HepG2 (cell line): Measurements from ENCODE around the gene RIPK3. TPM values are rescaled to one million over a fixed set of nuclear protein-coding genes. Genes with fewer than 3 reads are reported as not detected.
A peak's percentile ranks its signal among the peaks of the same experiment; 100 is the strongest.

Experiments
- ATAC-seq: fragments of 200-7000 bp; cut with Tn5 transposase; 3 replicates; pipeline ENCODE4 v1.9.1; 2020; ENCODE audit warnings: mild to moderate bottlenecking, moderate library complexity
- BruUV-seq: library from RNA; stranded (reverse); fragments of 400-500 nt; replicated peaks from 2 replicates; lab custom pipeline; 2021; lab: Mats Ljungman, UMichigan
- CTCF ChIA-PET: fragments of 300-600 bp; formaldehyde crosslinking; extraction: SDS; loops from one replicate; lab custom pipeline; 2021; ENCODE audit warnings: low total read pairs, inconsistent platforms, low intra/inter-chr PET ratio; lab: Yijun Ruan, JAX
- POLR2A ChIA-PET: fragments of 350-600 bp; sonication (Branson Sonifier 250); formaldehyde crosslinking; loops from one replicate; lab custom pipeline; 2020; ENCODE audit warnings: antibody characterized with exemption, inconsistent platforms; lab: Yijun Ruan, JAX
- DNase-seq: peaks from one replicate; pipeline ENCODE4 v3.0.0-alpha.2; 2015; ENCODE audit warnings: low spot score
- FAIRE-seq: peaks from 3 replicates; lab custom pipeline; 2011; peaks lifted over from hg19 to GRCh38; lab: Jason Lieb, UNC
- H2AFZ ChIP-seq: one replicate; pipeline ENCODE4 v1.6.1; 2011; ENCODE audit warnings: low read length, inconsistent platforms
- H3K27ac ChIP-seq: fragments of 300-600 bp; 3 replicates; pipeline ENCODE4 v1.8.0; 2011; ENCODE audit warnings: mixed run types, mild to moderate bottlenecking, mixed read lengths, low read length, inconsistent platforms; ENCODE audit not compliant: insufficient read depth; ENCODE audit errors: extremely low read length
- H3K27me3 ChIP-seq, 2 experiments: fragments of 200-600 bp in 1 of 2; 2 replicates in 1 of 2; 3 replicates in 1 of 2; pipeline versions ENCODE4 v1.6.0 to v1.8.0; 2011; ENCODE audit warnings: low read length in 2 of 2, mild to moderate bottlenecking in 2 of 2, moderate library complexity in 2 of 2, inconsistent platforms in 1 of 2; ENCODE audit not compliant: insufficient read depth in 2 of 2, control insufficient read depth in 1 of 2
- H3K36me3 ChIP-seq, 2 experiments: fragments of 200-600 bp in 1 of 2; replicated peaks in 1 of 2; 2 replicates in 1 of 2; 3 replicates in 1 of 2; pipeline versions ENCODE4 v1.5.1 to v1.8.0; 2011; ENCODE audit warnings: low read length in 2 of 2, inconsistent platforms in 1 of 2; ENCODE audit not compliant: insufficient read depth in 2 of 2, control insufficient read depth in 1 of 2
- H3K4me1 ChIP-seq: 2 replicates; pipeline ENCODE4 v1.5.1; 2012; ENCODE audit warnings: low read length, inconsistent platforms; ENCODE audit not compliant: insufficient read depth
- H3K4me2 ChIP-seq: 2 replicates; pipeline ENCODE4 v1.6.0; 2011; ENCODE audit warnings: low read depth, low read length, inconsistent platforms
- H3K4me3 ChIP-seq, 3 experiments: fragments of 200-600 bp in 1 of 3; sonication (generic), shearing (Covaris generic) in 1 of 3; replicated peaks in 1 of 3; 2 replicates each; pipeline ENCODE4 v1.5.1; 2011 to 2016; ENCODE audit warnings: low read length in 3 of 3, inconsistent platforms in 2 of 3, low read depth in 2 of 3, mild to moderate bottlenecking in 2 of 3, control low read depth in 1 of 3, mixed read lengths in 1 of 3; ENCODE audit not compliant: insufficient read depth in 1 of 3
- H3K79me2 ChIP-seq: one replicate; pipeline ENCODE4 v1.6.1; 2011; ENCODE audit warnings: low read length, inconsistent platforms; ENCODE audit not compliant: insufficient read depth
- H3K9ac ChIP-seq: 2 replicates; pipeline ENCODE4 v1.6.0; 2011; ENCODE audit warnings: mild to moderate bottlenecking, low read depth, low read length, inconsistent platforms; ENCODE audit not compliant: insufficient read depth
- H3K9me3 ChIP-seq: 2 replicates; pipeline ENCODE4 v1.5.1; 2012; ENCODE audit warnings: mild to moderate bottlenecking, low read length
- H4K20me1 ChIP-seq: 2 replicates; pipeline ENCODE4 v1.6.0; 2011; ENCODE audit warnings: inconsistent platforms, mild to moderate bottlenecking, low read length, moderate library complexity; ENCODE audit not compliant: insufficient read depth
- AKAP8 ChIP-seq: sonication (generic); formaldehyde crosslinking; IDR thresholded peaks from 2 replicates; pipeline ENCODE4 v1.5.1; 2020; ENCODE audit warnings: mild to moderate bottlenecking, missing genetic modification reagents
- ATF7 ChIP-seq, 2 experiments: fragments of 450-650 bp in 1 of 2; sonication (generic) in 1 of 2; formaldehyde crosslinking in 1 of 2; IDR thresholded peaks; 2 replicates each; pipeline versions ENCODE4 v1.4.0 to v1.6.1; 2016 to 2020; ENCODE audit warnings: antibody characterized with exemption in 1 of 2, mild to moderate bottlenecking in 1 of 2, missing genetic modification reagents in 1 of 2
- HIVEP1 ChIP-seq: sonication (generic); formaldehyde crosslinking; IDR thresholded peaks from 2 replicates; pipeline ENCODE4 v1.4.0; 2020; ENCODE audit warnings: mild to moderate bottlenecking, missing genetic modification reagents
- IRF9 ChIP-seq: sonication (generic); formaldehyde crosslinking; IDR thresholded peaks from 2 replicates; pipeline ENCODE4 v1.8.0; 2022; ENCODE audit warnings: missing genetic modification reagents, mild to moderate bottlenecking, borderline replicate concordance
- KLF15 ChIP-seq: sonication (generic); formaldehyde crosslinking; IDR thresholded peaks from 2 replicates; pipeline ENCODE4 v1.8.1; 2023; ENCODE audit warnings: borderline replicate concordance, mild to moderate bottlenecking, inconsistent platforms, missing genetic modification reagents, mixed read lengths
- NFYB ChIP-seq: sonication (generic); formaldehyde crosslinking; IDR thresholded peaks from 2 replicates; pipeline ENCODE4 v1.4.0; 2020; ENCODE audit warnings: missing genetic modification reagents
- NKX3-1 ChIP-seq: sonication (generic); formaldehyde crosslinking; IDR thresholded peaks from 2 replicates; pipeline ENCODE4 v1.5.0; 2020; ENCODE audit warnings: missing genetic modification reagents
- SRSF1 ChIP-seq: fragments of 200-400 bp; formaldehyde crosslinking; optimal IDR thresholded peaks from 2 replicates; pipeline ENCODE3; 2017; ENCODE audit warnings: mild to moderate bottlenecking, low read depth, low read length, moderate library complexity
- SSRP1 ChIP-seq: IDR thresholded peaks from 2 replicates; pipeline ENCODE4 v1.6.1; 2016; ENCODE audit warnings: control low read depth
- ZBTB33 ChIP-seq: sonication (generic); formaldehyde crosslinking; IDR thresholded peaks from 2 replicates; pipeline ENCODE4 v1.4.0; 2020; ENCODE audit warnings: missing genetic modification reagents
- ZBTB38 ChIP-seq: sonication (generic); formaldehyde crosslinking; IDR thresholded peaks from 2 replicates; pipeline ENCODE4 v1.5.1; 2020; ENCODE audit warnings: mild to moderate bottlenecking, missing genetic modification reagents
- ZNF431 ChIP-seq: sonication (generic); formaldehyde crosslinking; IDR thresholded peaks from 2 replicates; pipeline ENCODE4 v1.9.0; 2022; ENCODE audit warnings: missing genetic modification reagents, low read depth, mild to moderate bottlenecking, borderline replicate concordance
- ZNF569 ChIP-seq: sonication (generic); formaldehyde crosslinking; IDR thresholded peaks from 2 replicates; pipeline ENCODE4 v1.5.0; 2020; ENCODE audit warnings: mild to moderate bottlenecking, missing genetic modification reagents, moderate library complexity, borderline replicate concordance
- ZNF574 ChIP-seq: sonication (generic); formaldehyde crosslinking; IDR thresholded peaks from 2 replicates; pipeline ENCODE4 v1.4.0; 2020; ENCODE audit warnings: missing genetic modification reagents
- ZNF768 ChIP-seq: sonication (generic); formaldehyde crosslinking; IDR thresholded peaks from 2 replicates; pipeline ENCODE4 v1.4.0; 2020; ENCODE audit warnings: missing genetic modification reagents
- WGBS: methylation state at CpG from one replicate; pipeline ENCODE4 v1.1.6; 2017; ENCODE audit warnings: low lambda C conversion rate; 5-methylcytosine and 5-hydroxymethylcytosine counted together
- in situ Hi-C: cut with HindIII; loops from 2 replicates; pipeline ENCODE4 v1.10.0; 2017; ENCODE audit warnings: low pct_unique_long_range_greater_than_20kb; ENCODE audit not compliant: extremely low pct_ligation_motif_present
- intact Hi-C: fragments of 100-400 bp; cut with micrococcal nuclease; formaldehyde crosslinking; loops from one replicate; pipeline ENCODE4 v1.10.0; 2022; ENCODE audit not compliant: unreplicated experiment
- polyA plus RNA-seq, 8 experiments: library from polyadenylated mRNA; depleted of rRNA in 3 of 8; stranded (reverse) in 7 of 8; unstranded in 1 of 8; fragments of >200 nt; fragmentation: Illumina TruSeq in 4 of 8; extraction: Trizol in 4 of 8; gene quantifications; 2 replicates each; pipeline versions ENCODE4 v1.2.1 to v1.2.3, GENCODE V29; 2011 to 2016; ENCODE audit warnings: low read depth in 4 of 8, missing spikeins in 1 of 8, mixed read lengths in 1 of 8; ENCODE audit not compliant: insufficient read depth in 1 of 8
- total RNA-seq, 5 experiments: library from RNA; depleted of rRNA; stranded (reverse); fragments of >200 nt; fragmentation: Illumina TruSeq; extraction: Trizol; gene quantifications; 2 replicates each; pipeline ENCODE4 v1.2.3, GENCODE V29; 2016; ENCODE audit warnings: low read depth in 1 of 5

RIPK3 gene
- total and polyA plus RNA-seq, 2 of the 13 experiments (the other 11 are each of a cell fraction or from before 2014, with no cell fraction given): not detected

GRCh38 chr14:24334431-24335291 is 5.1 kb downstream of the RIPK3 start, which contains the start of gene ADCY4:
TSS of gene ADCY4 (minus strand) at chr14:24335071. CDS start at chr14:24334652, 419 bp downstream.
- ATAC-seq (peak; percentile 11), FAIRE-seq (no peak), DNase-seq (no peak)
- Histone ChIP-seq H3K4me3 (peak within 1 kb of the TSS in 2 of 3 experiments; percentile 6 to 70; a peak in 2 of 6 replicates), H3K9me3 (no peaks in the 10 kb centered on the region), H4K20me1 (no peaks in the 10 kb centered on the region), H3K4me1 (peaks cover 42% of the 10 kb centered on the region), H3K4me2 (peak within 1 kb of the TSS; percentile 70), H3K79me2 (no peaks in the 10 kb centered on the region), H2AFZ (no peak within 1 kb of the TSS), H3K36me3 (no peaks in the 10 kb centered on the region), H3K9ac (no peak within 1 kb of the TSS), H3K27ac (no peak within 1 kb of the TSS), H3K27me3 (peaks cover 24 to 87% of the 10 kb centered on the region in 2 experiments)
- no TSS peak for BruUV-seq
- intact Hi-C loops: loop anchor here (1.0 to 5.0 kb wide), 2 partner anchors 67 to 1567 kb away; partner anchors contain the start of gene OXA1L
- CTCF ChIA-PET: interaction anchor here (2.9 to 10.2 kb wide), 3 partner anchors 32 to 99 kb away, joined by 26 to 235 read pairs (median 30); partner anchors contain the start of genes CBLN3, KHNYN and NFATC4
- in situ Hi-C loops: loop anchor here (5.0 kb wide), 1 partner anchor 98 kb away; no protein-coding TSS in a partner anchor
- 55% methylated on average over 61 of the region's 65 CpGs for WGBS
- POLR2A ChIA-PET: interaction anchor here (2.0 to 4.3 kb wide), 3 partner anchors 96 to 107 kb away, joined by 11 to 98 read pairs (median 39); partner anchors contain the start of genes CBLN3, KHNYN and SDR39U1
- peak; percentile 16; the same call in 1 of the 2 replicates for TF ChIP-seq ZNF768 (CRISPR knock-in tag)
- no peak for TF ChIP-seq AKAP8 (CRISPR knock-in tag)
- TF ChIP-seq NFYB (CRISPR knock-in tag): no peak
- TF ChIP-seq IRF9 (CRISPR knock-in tag): 0 out of 2 replicates have a peak, but pooled peaks have one; percentile 8
- TF ChIP-seq HIVEP1 (CRISPR knock-in tag): peak; percentile 46; the same call in 1 of the 2 replicates
- TF ChIP-seq SSRP1 (CRISPR knock-in tag): no peak
- no peak for TF ChIP-seq ATF7 (IDR thresholded peaks at IDR 0.05)
- 0 out of 2 replicates have a peak, but pooled peaks have one; percentile 7 for TF ChIP-seq ATF7 (CRISPR knock-in tag; IDR thresholded peaks at IDR 0.05)
- no peak for TF ChIP-seq ZNF569 (CRISPR knock-in tag)
- peak; percentile 83 for TF ChIP-seq ZBTB33 (CRISPR knock-in tag)
- TF ChIP-seq SRSF1: peak; percentile 49
- no peak for TF ChIP-seq ZBTB38 (CRISPR knock-in tag)
- TF ChIP-seq NKX3-1 (CRISPR knock-in tag): no peak
- no peak for TF ChIP-seq ZNF431 (CRISPR knock-in tag)
- TF ChIP-seq ZNF574 (CRISPR knock-in tag): no peak
- TF ChIP-seq KLF15 (CRISPR knock-in tag): 0 out of 2 replicates have a peak, but pooled peaks have one; percentile 46
